ELF-1 (cell line): ENCODE measurements around the gene CUEDC2.
A peak's percentile ranks its signal among the peaks of the same experiment; 100 is the strongest.

ENCODE experiments used
- DNase-seq: peaks from one replicate; pipeline ENCODE4 v3.0.0-alpha.2; 2016; ENCODE audit warnings: low read depth, low spot score

Gene CUEDC2

DNA sequence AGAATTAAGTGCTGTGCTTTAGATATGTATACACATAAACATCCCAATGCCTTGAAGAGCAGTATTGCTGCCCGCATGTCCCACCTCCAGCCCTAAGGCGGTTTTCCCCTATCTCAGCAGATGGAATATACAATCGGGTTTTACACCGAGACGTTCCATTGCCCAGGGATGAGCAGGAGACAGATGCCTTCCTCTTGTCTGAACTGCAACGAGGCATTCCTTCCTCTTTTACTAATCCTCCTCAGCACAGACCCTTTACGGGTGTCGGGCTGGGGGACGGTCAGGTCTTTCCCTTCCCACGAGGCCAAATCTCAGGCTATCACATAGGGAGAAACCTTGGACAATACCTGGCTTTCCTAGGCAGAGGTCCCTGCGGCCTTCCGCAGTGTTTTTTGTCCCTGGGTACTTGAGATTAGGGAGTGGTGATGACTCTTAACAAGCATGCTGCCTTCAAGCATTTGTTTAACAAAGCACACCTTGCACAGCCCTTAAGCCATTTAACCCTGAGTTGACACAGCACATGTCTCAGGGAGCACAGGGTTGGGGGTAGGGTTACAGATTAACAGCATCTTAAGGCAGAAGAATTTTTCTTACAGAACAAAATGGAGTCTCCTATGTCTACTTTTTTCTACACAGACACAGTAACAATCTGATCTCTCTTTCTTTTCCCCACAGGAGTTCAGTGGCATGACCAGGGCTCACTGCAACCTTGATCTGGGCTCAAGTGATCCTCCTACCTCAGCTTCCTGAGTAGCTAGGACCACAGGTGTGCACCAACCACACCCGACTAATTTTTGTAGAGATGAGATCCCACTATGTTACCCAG, 22.5 kb upstream of the CUEDC2 start:
- peak; percentile 70 for DNase-seq

- no peak for DNase-seq
Measured at GRCh38 chr10:102453502-102453901, 21.1 kb upstream of the CUEDC2 start.

DNA sequence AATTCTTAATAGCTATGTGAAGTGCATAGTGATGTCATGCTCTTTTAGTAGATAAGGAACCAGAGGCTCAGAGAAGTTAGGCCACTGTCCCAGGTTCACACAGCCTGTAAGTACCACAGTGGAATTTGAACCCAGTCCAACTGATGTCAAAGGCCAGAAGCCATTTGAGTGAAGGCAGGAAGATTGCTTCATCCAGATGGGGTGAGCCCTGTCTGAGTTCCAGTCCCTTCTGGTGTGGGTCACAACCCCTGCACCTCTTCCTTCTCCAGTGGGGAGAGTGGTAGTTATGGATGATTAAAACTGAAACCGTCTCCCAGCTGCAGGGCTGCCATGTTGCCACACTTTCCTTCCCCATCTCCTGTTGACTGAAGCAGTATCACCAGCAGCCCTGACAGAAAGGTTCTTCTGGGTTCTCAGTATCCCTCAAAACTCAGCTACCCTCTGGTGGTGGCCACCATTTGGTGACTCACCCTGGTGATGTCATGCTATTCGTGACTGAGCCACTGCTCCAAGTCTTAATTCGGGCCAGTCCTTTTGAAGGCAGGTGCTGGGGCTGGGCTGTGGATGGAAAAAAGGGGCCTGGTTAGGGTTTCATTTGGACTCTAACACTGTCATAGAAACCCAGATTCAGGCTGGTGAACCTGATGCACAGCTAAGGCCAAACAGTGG, 20.4 kb upstream of the CUEDC2 start:
- DNase-seq: no peak

DNA sequence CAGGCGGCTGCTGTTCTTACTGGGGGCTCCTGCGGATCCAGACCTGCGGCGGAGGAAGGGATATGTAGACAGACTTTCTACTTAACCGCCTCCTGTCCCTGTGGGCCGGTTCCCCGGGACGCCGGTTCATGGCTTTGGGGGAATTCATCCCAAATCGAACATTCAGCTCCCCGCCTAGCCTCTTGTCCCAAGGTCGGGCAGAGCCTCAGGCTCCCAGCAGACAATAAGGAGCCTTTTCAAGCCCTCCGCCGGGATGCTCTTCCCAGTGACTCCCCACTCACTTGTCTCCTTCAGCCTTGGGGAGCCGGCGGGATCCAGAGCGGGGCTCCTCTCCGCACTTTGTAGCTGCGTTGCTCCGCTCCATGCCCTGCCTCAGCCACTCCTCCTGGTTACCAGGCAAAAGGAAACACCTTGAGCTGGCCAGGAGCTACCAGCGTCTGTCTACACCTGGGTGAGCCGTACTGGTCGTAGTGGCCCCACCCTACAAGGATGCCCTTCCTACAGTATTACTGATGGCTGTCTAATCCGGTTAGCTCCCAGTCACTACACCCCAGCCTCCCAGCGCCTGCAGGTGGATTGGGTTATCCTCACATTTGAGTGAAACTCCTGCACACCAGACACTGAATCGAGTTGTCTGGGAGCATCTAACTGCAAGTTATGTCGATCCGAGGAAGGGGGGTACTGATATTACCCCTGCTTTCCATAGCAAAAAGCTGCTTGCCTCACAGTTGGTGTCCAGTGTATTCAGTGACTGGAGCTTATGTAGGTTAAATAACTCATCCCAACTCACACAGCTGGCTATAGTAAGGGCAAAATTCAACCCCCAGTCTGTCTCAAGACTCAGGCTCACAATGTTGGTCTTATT, 19.0 kb upstream of the CUEDC2 start, which contains the start of gene C10orf95:
Gene C10orf95, minus strand, starts transcription at position 439 of the 865 bp plus-strand sequence. CDS start 450 bp downstream, outside the sequence.
- DNase-seq: no peak

DNA sequence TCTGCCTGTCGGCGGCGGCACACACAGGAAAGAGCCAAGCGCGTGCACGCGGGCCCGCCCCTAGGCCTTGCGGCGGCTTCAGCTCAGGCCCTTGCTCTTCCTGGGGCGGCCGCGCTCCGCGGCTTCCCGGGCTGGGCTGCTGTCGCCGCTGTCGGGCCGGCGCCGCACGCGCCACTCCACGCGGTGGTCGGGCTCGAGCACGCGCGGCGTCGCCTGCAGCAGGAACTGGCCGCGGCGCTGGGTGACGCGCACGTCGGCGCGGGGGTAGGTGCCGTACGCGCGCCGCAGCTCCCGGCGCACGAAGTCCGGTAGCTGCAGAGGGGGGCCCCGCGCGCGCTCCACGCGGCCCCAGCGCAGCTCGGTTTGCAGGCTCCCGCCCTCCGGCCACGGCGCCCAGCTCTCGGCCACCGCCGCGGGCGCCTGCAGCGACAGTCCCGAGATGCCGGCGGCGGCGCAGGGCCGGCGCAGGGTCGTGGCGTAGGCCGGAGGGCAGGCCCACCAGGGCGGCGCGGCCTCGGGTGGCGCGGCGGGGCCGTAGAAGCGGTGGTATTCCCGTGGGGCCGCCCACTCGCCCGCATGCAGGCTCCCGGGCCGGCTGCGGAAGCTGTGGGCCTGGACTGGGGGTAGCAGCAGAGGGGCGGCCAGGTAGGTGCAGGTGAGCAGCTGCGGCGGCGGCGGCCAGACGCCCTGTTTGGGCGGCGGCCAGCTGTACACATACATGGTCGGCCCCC, 18.2 kb upstream of the CUEDC2 start:
- DNase-seq: peak; percentile 76

GRCh38 chr10:102450124-102450373, 17.7 kb upstream of the CUEDC2 start:
- no peak for DNase-seq

- DNase-seq: peak; percentile 82
Measured at GRCh38 chr10:102449321-102450123, 17.1 kb upstream of the CUEDC2 start.

GRCh38 chr10:102444851-102445250, 12.5 kb upstream of the CUEDC2 start:
- no peak for DNase-seq

GRCh38 chr10:102438374-102438773, 6.0 kb upstream of the CUEDC2 start:
- no peak for DNase-seq

DNA sequence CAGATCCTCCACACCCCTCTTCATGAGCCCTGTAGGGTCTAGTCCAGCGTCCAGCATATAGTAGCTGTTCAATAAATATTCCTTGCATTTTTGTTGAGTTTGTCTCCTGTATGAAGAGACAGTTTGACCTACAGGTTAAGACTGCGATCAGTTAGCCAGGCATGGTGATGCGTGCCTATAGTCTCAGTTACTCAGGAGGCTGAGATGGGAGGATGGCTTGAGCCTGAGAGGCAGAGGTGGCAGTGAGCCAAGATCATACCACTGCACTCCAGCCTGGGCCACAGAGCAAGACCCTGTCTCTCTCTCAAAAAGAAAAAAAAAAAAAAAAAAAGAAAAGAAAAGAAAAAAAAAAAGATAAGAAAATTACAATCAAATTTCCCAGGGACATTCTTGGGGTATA, 5.1 kb upstream of the CUEDC2 start:
- no peak for DNase-seq

DNA sequence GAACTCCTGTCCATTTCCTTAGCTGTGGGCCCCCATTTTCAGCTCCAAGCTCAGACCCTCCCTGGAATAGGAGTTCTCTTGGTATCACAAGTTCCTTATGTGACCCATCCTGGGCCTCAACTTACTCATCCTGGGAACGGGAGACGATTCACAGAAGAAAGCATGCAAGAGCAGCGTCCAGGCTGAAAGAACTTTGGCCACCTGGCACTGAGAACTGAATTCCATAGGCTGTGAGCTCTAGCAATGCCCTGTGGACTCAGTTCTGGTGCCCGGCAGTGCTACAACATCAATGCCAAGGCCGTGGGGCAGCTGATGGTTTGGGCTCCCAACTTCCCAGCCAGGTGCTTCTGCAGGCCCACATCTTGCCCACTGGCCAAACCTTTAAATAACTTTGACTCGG, 3.9 kb upstream of the CUEDC2 start:
- DNase-seq: no peak

- peak; percentile 76 for DNase-seq
Measured at GRCh38 chr10:102435529-102436233, 3.3 kb upstream of the CUEDC2 start.

DNA sequence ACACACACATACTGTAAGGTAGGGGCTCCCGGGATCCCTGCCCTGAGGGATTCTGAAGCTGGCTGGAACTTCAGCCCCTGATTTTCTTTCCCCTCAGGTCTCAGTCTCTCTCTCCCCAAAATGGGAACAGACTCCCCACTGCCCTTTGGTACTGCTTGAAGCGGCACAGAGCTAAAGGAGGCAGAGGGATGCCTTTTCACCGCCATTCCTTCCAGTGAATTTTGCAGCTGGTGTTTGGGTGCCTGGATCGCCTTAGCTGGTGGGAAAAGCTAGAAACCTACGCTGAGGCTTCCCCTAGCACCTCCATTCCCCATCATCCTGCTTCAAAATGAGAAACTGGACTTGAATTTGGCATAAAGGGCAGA, 2.7 kb upstream of the CUEDC2 start:
- no peak for DNase-seq

DNA sequence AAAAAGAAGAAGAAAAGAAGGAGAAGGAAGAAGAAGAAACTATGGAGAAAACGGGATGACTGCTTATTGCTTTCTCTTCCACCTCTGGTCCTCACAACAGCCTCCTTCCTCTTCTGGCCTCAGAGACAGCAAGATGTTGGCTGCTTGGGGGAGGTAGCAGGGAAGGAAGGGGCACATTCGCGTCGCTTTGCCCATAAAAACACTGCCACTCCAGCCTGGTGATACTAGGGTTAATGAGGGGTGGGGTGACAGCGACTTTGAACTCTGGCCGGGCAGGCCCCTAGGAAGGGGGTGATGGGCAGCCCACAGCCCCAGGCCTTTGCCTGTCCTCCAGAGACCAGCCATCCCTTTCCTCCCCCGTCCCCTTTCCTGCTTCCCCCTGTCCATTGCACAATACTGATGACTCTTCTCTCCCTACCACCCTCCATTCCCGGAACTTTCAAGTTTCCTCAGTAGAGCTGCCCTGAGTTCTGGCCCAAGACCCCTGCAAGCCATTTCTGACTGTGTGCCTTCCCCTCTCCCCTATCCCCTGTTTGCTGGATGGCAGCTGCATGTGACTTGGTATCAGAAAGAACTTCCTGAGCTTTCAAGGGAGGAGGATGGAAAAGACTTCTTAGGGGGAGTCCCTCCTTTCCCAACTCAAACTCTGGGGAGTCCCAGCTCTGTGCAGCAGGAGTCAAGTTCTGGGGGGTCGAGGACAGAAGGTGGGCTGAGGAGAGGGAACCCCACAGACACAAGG, 2.2 kb upstream of the CUEDC2 start:
- DNase-seq: no peak

DNA sequence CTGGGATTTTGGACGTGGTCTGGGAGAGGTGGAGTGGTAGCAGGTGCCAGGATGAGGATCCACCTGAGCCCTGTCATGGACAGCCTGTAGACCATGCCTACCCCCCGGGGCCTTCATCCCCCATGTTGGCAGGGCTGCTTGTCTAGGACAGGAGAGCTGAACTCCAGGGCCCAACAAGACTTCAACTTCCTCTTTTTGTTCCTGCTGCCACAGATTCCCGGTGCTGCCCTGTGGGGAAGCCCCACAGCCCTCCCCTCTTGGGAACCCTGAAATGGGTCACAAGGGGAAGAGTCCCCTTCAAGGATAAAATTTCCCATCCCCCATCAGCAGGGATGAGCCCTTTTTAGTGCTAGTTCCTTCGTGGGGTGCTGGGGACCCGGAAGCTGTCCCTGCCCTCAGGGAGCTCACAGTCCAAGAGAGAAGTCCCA, 1.3 kb upstream of the CUEDC2 start:
- no peak for DNase-seq

- DNase-seq: no peak
Measured at GRCh38 chr10:102431452-102432124, 786 bp downstream of the CUEDC2 start.

GRCh38 chr10:102429468-102429867, 2.9 kb downstream of the CUEDC2 start:
- DNase-seq: peak; percentile 58

- no peak for DNase-seq
Measured at GRCh38 chr10:102426803-102427287, 5.5 kb downstream of the CUEDC2 start.

GRCh38 chr10:102425444-102425843, 6.9 kb downstream of the CUEDC2 start:
- no peak for DNase-seq
